ENCODE measurements around the gene UBE2H.

UBE2H gene

DNA sequence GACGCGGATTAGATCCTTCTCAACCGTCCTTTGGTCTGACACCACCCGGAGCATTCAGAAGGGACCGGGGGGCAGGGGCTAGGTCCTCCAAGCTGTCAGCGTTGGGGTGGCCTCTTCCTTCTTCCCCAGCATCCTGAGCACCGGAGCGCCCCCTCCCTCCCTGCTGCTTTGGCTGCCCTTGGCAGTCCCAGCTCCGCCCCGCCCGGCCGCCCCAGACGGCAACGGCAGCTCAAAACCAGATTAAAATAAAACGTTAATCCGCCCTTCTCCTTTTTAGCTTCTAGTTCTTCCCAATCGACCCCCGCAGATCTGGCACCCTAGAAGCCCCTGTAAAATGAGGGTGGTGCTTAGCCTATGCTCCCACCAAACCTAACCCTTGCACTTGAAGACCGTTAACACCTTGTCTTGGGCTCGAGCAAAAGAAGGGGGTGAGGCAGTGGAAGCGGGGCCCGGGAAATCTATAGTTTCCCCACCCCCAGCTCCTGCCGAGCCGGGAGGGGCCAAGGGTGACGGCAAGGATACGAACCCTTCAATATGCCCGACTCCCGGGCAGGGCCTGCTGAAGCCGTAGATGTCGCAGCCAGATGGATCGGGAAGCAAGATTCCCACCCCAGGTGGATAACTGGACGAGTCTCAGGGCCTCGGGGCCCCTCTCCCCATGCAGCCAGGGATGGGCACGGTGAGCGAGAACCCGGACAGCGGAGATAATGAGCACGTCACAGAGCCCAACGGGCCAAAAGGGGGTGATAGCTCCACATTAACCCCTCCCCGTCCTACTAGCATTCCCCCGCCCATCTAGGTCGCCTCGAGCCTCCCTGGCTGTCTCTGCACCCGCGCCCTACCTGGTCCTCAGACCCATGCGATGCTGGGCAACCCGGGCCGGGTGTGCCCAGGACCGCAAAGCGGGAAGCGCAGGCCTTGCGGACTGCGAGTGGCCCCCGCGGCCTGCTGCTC lies 171.5 kb downstream of the UBE2H start:
- peak overlapping the region; percentile 99 for H2AFZ ChIP-seq (ENCODE audit: low read length)
- no peak overlapping the region; the same call in 1 of the 2 replicates for H3K9ac ChIP-seq (ENCODE audit: low read length)
- H3K4me1 ChIP-seq (ENCODE audit: low read length): peaks cover 26% of the 10 kb centered on the region
- no peaks in the 10 kb centered on the region for H3K9me2 ChIP-seq (replicated peaks; ENCODE audit: insufficient read depth, low read length)
- peak; percentile 67; the same call in 1 of the 2 replicates for TF ChIP-seq EZH2phosphoT487 (IDR thresholded peaks at IDR 0.05; ENCODE audit: low read length)
- peak; percentile 48 for TF ChIP-seq EZH2 (optimal IDR thresholded peaks at IDR 0.05; ENCODE audit: low read depth, low read length)
- TF ChIP-seq, protein P1, sequence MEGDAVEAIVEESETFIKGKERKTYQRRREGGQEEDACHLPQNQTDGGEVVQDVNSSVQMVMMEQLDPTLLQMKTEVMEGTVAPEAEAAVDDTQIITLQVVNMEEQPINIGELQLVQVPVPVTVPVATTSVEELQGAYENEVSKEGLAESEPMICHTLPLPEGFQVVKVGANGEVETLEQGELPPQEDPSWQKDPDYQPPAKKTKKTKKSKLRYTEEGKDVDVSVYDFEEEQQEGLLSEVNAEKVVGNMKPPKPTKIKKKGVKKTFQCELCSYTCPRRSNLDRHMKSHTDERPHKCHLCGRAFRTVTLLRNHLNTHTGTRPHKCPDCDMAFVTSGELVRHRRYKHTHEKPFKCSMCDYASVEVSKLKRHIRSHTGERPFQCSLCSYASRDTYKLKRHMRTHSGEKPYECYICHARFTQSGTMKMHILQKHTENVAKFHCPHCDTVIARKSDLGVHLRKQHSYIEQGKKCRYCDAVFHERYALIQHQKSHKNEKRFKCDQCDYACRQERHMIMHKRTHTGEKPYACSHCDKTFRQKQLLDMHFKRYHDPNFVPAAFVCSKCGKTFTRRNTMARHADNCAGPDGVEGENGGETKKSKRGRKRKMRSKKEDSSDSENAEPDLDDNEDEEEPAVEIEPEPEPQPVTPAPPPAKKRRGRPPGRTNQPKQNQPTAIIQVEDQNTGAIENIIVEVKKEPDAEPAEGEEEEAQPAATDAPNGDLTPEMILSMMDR (IDR thresholded peaks at IDR 0.05; ENCODE audit: low read length): no peak
- peak overlapping the region; percentile 98 for H3K4me3 ChIP-seq (ENCODE audit: low read length)
- H3F3A ChIP-seq (ENCODE audit: insufficient read depth, low read length): peaks cover 17% of the 10 kb centered on the region; the same call in 1 of the 2 replicates
- DNase-seq: peak; percentile 31
- no peaks in the 10 kb centered on the region for H4K20me1 ChIP-seq (ENCODE audit: insufficient read depth, low read length)
- no peaks in the 10 kb centered on the region for H3K36me3 ChIP-seq (replicated peaks; ENCODE audit: insufficient read depth, low read length)
- H3K4me2 ChIP-seq (ENCODE audit: low read depth, low read length): peak overlapping the region; percentile 86
- no peaks in the 10 kb centered on the region for H3K9me3 ChIP-seq (replicated peaks; ENCODE audit: insufficient read depth, low read length)
- no peaks in the 10 kb centered on the region for H3K79me2 ChIP-seq (ENCODE audit: low read length)
- no peak overlapping the region for H3K27ac ChIP-seq (ENCODE audit: low read length)
- H3K27me3 ChIP-seq (replicated peaks; ENCODE audit: insufficient read depth, low read length): peaks cover 49% of the 10 kb centered on the region

All from MM.1S (cell line).